Stimulated activated naive CD8-positive, alpha-beta T cell treated with anti-CD3 and anti-CD28 coated beads, Interleukin-15, Interleukin-2, amounts not matched to agents 100 ng/mL and 50 ng/mL, for 24 hours (primary cell): ENCODE data around the gene TCEAL4.

ENCODE experiments used
- H3K27ac Mint-ChIP-seq: one replicate; pipeline ENCODE4 v1.8.0; 2021; ENCODE audit warnings: mild to moderate bottlenecking, mixed read lengths
- H3K27me3 Mint-ChIP-seq: one replicate; pipeline ENCODE4 v1.8.0; 2021; ENCODE audit warnings: mixed read lengths
- H3K36me3 Mint-ChIP-seq: one replicate; pipeline ENCODE4 v1.8.0; 2021; ENCODE audit warnings: low read depth, mixed read lengths
- H3K4me1 Mint-ChIP-seq: one replicate; pipeline ENCODE4 v1.8.0; 2021; ENCODE audit warnings: low read depth, mixed read lengths
- H3K4me3 Mint-ChIP-seq: one replicate; pipeline ENCODE4 v1.8.0; 2021; ENCODE audit warnings: mild to moderate bottlenecking, mixed read lengths
- H3K9me3 Mint-ChIP-seq: one replicate; pipeline ENCODE4 v1.8.0; 2021; ENCODE audit warnings: mixed read lengths

Gene TCEAL4

GRCh38 chrX:103615781-103616371, 30.6 kb downstream of the TCEAL4 start:
- Mint-ChIP-seq H3K4me1 (no peaks in the 10 kb centered on the region), H3K9me3 (no peaks in the 10 kb centered on the region), H3K4me3 (no peak overlapping the region), H3K27me3 (no peaks in the 10 kb centered on the region), H3K36me3 (no peaks in the 10 kb centered on the region), H3K27ac (no peak overlapping the region)

- H3K27ac Mint-ChIP-seq, result no peak overlapping the region
- no peaks in the 10 kb centered on the region for H3K27me3 Mint-ChIP-seq
- H3K4me3 Mint-ChIP-seq, result no peak overlapping the region
- no peaks in the 10 kb centered on the region for H3K4me1 Mint-ChIP-seq
- H3K36me3 Mint-ChIP-seq, result no peaks in the 10 kb centered on the region
- H3K9me3 Mint-ChIP-seq, result no peaks in the 10 kb centered on the region
These were observed 31.4 kb downstream of the TCEAL4 start for GRCh38 chrX:103616676-103617186.

DNA sequence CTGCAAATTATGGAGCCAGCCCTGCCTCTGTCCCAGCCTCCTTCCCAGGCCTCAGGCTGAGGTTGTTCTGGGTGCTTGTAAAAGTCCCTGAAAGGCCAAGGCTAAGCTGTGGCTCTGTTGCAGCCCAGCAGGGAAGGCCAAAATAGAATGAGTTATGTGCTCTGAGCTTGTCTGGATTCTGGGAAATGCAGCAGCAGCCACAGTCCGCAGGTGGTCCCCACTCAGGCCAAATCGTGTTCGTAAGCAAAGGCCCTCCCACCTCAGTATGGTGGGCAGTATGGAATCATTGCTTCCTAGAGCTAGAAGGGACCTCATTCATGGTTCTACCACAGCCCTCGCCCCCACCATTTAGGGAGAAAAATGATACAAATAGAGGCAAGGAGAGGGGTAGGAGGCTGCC, 38.8 kb downstream of the TCEAL4 start:
- Mint-ChIP-seq H3K36me3 (no peaks in the 10 kb centered on the region), H3K27me3 (no peaks in the 10 kb centered on the region), H3K27ac (no peak overlapping the region), H3K4me3 (no peak overlapping the region), H3K9me3 (no peaks in the 10 kb centered on the region), H3K4me1 (peaks cover 14% of the 10 kb centered on the region)

GRCh38 chrX:103626855-103627254, 41.5 kb downstream of the TCEAL4 start:
- Mint-ChIP-seq H3K4me1 (peaks cover 22% of the 10 kb centered on the region), H3K4me3 (no peak overlapping the region), H3K36me3 (no peaks in the 10 kb centered on the region), H3K27me3 (no peaks in the 10 kb centered on the region), H3K27ac (no peak overlapping the region), H3K9me3 (no peaks in the 10 kb centered on the region)

- peak within 1 kb of the TSS; percentile 82 for H3K4me3 Mint-ChIP-seq
- H3K36me3 Mint-ChIP-seq, result no peaks in the 10 kb centered on the region
- peaks cover 22% of the 10 kb centered on the region for H3K4me1 Mint-ChIP-seq
- H3K27me3 Mint-ChIP-seq, result no peaks in the 10 kb centered on the region
- H3K9me3 Mint-ChIP-seq, result no peaks in the 10 kb centered on the region
- peak within 1 kb of the TSS; percentile 71 for H3K27ac Mint-ChIP-seq
These were observed 43.3 kb downstream of the TCEAL4 start, which contains the start of gene TCEAL1 for GRCh38 chrX:103628386-103629317. TCEAL1 (plus strand) TSS chrX:103628975; CDS start chrX:103629917, 942 bp downstream.

DNA sequence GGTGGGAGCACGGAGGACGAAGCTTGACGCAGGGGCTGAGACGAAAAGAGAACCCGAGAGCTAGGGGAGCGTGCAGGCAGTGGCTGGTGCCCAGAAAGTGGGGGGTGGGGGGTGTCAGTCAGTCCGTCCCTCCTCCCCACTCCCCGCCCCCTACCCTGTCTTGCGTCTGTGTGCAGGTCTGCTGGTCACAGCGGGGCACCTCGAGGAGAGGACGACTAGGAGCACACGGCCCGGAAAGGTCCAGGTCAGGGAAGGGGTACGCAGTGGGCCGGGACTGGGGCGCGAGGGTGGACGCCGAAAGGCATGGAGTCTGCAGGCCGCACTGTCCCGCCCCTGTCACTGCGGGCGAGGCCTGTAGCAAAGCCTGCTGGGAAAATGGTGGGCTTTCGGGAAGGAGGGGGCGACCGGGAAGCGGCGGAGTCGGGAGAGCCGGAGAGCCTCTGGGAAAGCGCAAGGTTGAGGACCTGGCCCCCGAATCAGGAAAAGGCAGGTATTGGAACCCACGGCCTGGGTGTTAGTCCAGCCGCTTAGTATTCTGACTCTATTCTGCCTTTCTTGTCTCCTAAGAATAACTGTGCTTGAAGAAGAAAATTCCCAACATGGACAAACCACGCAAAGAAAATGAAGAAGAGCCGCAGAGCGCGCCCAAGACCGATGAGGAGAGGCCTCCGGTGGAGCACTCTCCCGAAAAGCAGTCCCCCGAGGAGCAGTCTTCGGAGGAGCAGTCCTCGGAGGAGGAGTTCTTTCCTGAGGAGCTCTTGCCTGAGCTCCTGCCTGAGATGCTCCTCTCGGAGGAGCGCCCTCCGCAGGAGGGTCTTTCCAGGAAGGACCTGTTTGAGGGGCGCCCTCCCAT, 44.2 kb downstream of the TCEAL4 start:
- Mint-ChIP-seq H3K9me3 (no peaks in the 10 kb centered on the region), H3K27me3 (no peaks in the 10 kb centered on the region), H3K4me3 (peak overlapping the region; percentile 82), H3K27ac (peak overlapping the region; percentile 49), H3K36me3 (no peaks in the 10 kb centered on the region), H3K4me1 (peaks cover 22% of the 10 kb centered on the region)

DNA sequence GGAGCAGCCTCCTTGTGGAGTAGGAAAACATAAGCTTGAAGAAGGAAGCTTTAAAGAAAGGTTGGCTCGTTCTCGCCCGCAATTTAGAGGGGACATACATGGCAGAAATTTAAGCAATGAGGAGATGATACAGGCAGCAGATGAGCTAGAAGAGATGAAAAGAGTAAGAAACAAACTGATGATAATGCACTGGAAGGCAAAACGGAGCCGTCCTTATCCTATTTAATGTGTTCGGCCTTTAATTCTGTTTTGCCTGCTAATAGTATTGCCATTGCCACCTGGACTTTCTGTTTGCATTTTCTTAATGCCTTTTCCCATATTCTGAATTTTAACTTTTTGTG, 44.8 kb downstream of the TCEAL4 start:
- Mint-ChIP-seq H3K4me1 (peaks cover 22% of the 10 kb centered on the region), H3K36me3 (no peaks in the 10 kb centered on the region), H3K27me3 (no peaks in the 10 kb centered on the region), H3K27ac (peak overlapping the region; percentile 17), H3K9me3 (no peaks in the 10 kb centered on the region), H3K4me3 (peak overlapping the region; percentile 82)

- Mint-ChIP-seq H3K9me3 (no peaks in the 10 kb centered on the region), H3K27me3 (no peaks in the 10 kb centered on the region), H3K4me3 (no peak overlapping the region), H3K36me3 (no peaks in the 10 kb centered on the region), H3K4me1 (peaks cover 22% of the 10 kb centered on the region), H3K27ac (no peak overlapping the region)
These were observed 45.8 kb downstream of the TCEAL4 start for GRCh38 chrX:103631145-103631544.

- Mint-ChIP-seq H3K4me1 (no peaks in the 10 kb centered on the region), H3K27me3 (no peaks in the 10 kb centered on the region), H3K27ac (no peak overlapping the region), H3K4me3 (no peak overlapping the region), H3K36me3 (no peaks in the 10 kb centered on the region), H3K9me3 (no peaks in the 10 kb centered on the region)
These were observed 50.1 kb downstream of the TCEAL4 start for GRCh38 chrX:103635436-103635835.
